Measurements from ENCODE around the gene HMGXB4. TPM values are rescaled to one million over a fixed set of nuclear protein-coding genes. Genes with fewer than 3 reads are reported as not detected.

The HMGXB4 gene
- total and polyA plus RNA-seq, 9 of the 15 experiments (the other 6 are each of a cell fraction or from before 2014, with no cell fraction given): 9.9 to 31.4 (median 24.8) TPM

DNA sequence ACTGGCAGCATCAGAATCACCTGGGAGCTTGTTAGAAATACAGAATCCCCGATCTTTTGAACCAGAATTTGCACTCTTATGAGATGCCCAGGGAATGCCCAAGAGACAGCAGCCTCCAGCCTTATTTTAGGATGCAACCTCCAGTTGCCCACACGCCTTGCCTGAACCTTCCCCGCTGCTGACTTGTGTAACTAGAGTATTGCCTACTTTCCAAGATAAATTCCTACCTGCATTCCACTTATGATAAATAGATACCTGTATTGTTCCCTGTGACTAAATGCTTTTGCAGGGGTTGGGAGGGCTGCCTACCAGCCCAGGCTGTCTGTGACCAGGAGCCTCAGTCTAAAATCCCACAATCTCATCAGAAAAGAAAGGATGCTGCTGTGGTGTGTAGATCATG is 44.3 kb upstream of the HMGXB4 start:
- FAIRE-seq: no peak
- intact Hi-C loops (cut with micrococcal nuclease): no loop called here
- H3K79me2 ChIP-seq (ENCODE audit: control insufficient read depth, insufficient read depth, low read length): peaks cover 37% of the 10 kb centered on the region
- TF ChIP-seq, protein P1, sequence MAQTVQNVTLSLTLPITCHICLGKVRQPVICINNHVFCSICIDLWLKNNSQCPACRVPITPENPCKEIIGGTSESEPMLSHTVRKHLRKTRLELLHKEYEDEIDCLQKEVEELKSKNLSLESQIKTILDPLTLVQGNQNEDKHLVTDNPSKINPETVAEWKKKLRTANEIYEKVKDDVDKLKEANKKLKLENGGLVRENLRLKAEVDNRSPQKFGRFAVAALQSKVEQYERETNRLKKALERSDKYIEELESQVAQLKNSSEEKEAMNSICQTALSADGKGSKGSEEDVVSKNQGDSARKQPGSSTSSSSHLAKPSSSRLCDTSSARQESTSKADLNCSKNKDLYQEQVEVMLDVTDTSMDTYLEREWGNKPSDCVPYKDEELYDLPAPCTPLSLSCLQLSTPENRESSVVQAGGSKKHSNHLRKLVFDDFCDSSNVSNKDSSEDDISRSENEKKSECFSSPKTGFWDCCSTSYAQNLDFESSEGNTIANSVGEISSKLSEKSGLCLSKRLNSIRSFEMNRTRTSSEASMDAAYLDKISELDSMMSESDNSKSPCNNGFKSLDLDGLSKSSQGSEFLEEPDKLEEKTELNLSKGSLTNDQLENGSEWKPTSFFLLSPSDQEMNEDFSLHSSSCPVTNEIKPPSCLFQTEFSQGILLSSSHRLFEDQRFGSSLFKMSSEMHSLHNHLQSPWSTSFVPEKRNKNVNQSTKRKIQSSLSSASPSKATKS (CRISPR knock-in tag; IDR thresholded peaks at IDR 0.05): no peak
- TF ChIP-seq TARDBP (IDR thresholded peaks at IDR 0.05) (no peak), PTBP1 (IDR thresholded peaks at IDR 0.05; ENCODE audit: low read depth, low read length) (no peak), FUS (optimal IDR thresholded peaks at IDR 0.05; ENCODE audit: low read depth, low read length) (no peak), NR0B1 (IDR thresholded peaks at IDR 0.05; ENCODE audit: partially characterized antibody) (no peak), ZNF263 (CRISPR knock-in tag; IDR thresholded peaks at IDR 0.05; ENCODE audit: borderline replicate concordance) (no peak), ZNF133 (CRISPR knock-in tag; IDR thresholded peaks at IDR 0.05) (no peak), CHD2 (IDR thresholded peaks at IDR 0.05; ENCODE audit: low read depth, low read length) (no peak), ILK (tag; IDR thresholded peaks at IDR 0.05; ENCODE audit: borderline replicate concordance, low read depth) (no peak), ZNF347 (CRISPR knock-in tag; IDR thresholded peaks at IDR 0.05; ENCODE audit: low read depth) (no peak)
- TF ChIP-seq, protein P2, sequence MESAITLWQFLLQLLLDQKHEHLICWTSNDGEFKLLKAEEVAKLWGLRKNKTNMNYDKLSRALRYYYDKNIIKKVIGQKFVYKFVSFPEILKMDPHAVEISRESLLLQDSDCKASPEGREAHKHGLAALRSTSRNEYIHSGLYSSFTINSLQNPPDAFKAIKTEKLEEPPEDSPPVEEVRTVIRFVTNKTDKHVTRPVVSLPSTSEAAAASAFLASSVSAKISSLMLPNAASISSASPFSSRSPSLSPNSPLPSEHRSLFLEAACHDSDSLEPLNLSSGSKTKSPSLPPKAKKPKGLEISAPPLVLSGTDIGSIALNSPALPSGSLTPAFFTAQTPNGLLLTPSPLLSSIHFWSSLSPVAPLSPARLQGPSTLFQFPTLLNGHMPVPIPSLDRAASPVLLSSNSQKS (CRISPR knock-in tag; IDR thresholded peaks at IDR 0.05): no peak
- TF ChIP-seq, protein P3, sequence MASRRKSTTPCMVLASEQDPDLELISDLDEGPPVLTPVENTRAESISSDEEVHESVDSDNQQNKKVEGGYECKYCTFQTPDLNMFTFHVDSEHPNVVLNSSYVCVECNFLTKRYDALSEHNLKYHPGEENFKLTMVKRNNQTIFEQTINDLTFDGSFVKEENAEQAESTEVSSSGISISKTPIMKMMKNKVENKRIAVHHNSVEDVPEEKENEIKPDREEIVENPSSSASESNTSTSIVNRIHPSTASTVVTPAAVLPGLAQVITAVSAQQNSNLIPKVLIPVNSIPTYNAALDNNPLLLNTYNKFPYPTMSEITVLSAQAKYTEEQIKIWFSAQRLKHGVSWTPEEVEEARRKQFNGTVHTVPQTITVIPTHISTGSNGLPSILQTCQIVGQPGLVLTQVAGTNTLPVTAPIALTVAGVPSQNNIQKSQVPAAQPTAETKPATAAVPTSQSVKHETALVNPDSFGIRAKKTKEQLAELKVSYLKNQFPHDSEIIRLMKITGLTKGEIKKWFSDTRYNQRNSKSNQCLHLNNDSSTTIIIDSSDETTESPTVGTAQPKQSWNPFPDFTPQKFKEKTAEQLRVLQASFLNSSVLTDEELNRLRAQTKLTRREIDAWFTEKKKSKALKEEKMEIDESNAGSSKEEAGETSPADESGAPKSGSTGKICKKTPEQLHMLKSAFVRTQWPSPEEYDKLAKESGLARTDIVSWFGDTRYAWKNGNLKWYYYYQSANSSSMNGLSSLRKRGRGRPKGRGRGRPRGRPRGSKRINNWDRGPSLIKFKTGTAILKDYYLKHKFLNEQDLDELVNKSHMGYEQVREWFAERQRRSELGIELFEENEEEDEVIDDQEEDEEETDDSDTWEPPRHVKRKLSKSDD (conservative IDR thresholded peaks at IDR 0.05; ENCODE audit: low read length): no peak

More for the DNA sequence above, 44.3 kb upstream of the HMGXB4 start:
- no peak for ATAC-seq
- H2AFZ ChIP-seq (ENCODE audit: low read depth, low read length): no peak overlapping the region
- ChIA-PET CTCF (ENCODE audit: low intra/inter-chr PET ratio) (no interaction called here), POLR2A (interaction anchor here (2.0 kb wide), 1 partner anchor 13 kb away, joined by 7 read pairs; no protein-coding TSS in a partner anchor)
- no peak overlapping the region for H3K27ac ChIP-seq (ENCODE audit: extremely low read depth, low read depth, low read length)
- no peak for DNase-seq (ENCODE audit: extremely low read depth in 1 of 4, low spot score in 3 of 4)
- 89% methylated on average over 3 of the region's 3 CpGs for WGBS (ENCODE audit: insufficient coverage, low coverage, missing lambda C conversion rate)
- H3K9me1 ChIP-seq (ENCODE audit: control insufficient read depth, insufficient read depth, low read length): no peaks in the 10 kb centered on the region
- no TSS peak for BruUV-seq (replicated peaks)
- 0 out of 2 replicates have a peak, but pooled peaks cover 3% of the 10 kb centered on the region for H4K20me1 ChIP-seq (replicated peaks; ENCODE audit: control insufficient read depth, insufficient read depth, low read length)
- H3K4me3 ChIP-seq: no peak overlapping the region
- H3K27me3 ChIP-seq (ENCODE audit: control insufficient read depth in 2 of 2, insufficient read depth in 2 of 2, low read length in 2 of 2): no peaks in the 10 kb centered on the region
- in situ Hi-C loops (cut with MboI): no loop called here
- H3K9ac ChIP-seq (ENCODE audit: insufficient read depth in 1 of 2, low read depth in 2 of 2, low read length in 2 of 2): no peak overlapping the region
- no peaks in the 10 kb centered on the region; the same call in 1 of the 2 replicates for H3K9me3 ChIP-seq (replicated peaks; ENCODE audit: control insufficient read depth, insufficient read depth, low read depth, low read length)
- peaks cover 67% of the 10 kb centered on the region for H3K36me3 ChIP-seq (ENCODE audit: control insufficient read depth, insufficient read depth, low read length)
- no peak overlapping the region for H3K4me2 ChIP-seq (ENCODE audit: insufficient read depth, low read length)
- H3K4me1 ChIP-seq (replicated peaks in 1 of 2; ENCODE audit: control insufficient read depth in 2 of 2, insufficient read depth in 2 of 2, low read length in 2 of 2): peaks cover 15 to 55% of the 10 kb centered on the region in 2 experiments
